Neural cell (in vitro differentiated cells): ENCODE results near the gene HS6ST1. TPM values are rescaled to one million over a fixed set of nuclear protein-coding genes. Genes with fewer than 3 reads are reported as not detected.

Experiments
- H2AFZ ChIP-seq: fragments of 200-600, 300-800 bp; sonication (generic), shearing (Covaris generic); 2 replicates; pipeline ENCODE4 v1.6.0; 2014; ENCODE audit warnings: low read depth, mild to moderate bottlenecking, antibody characterized with exemption, low read length, moderate library complexity
- H3F3A ChIP-seq: fragments of 200-600 bp; shearing (Covaris generic); 2 replicates; pipeline ENCODE4 v1.6.1; 2016; ENCODE audit warnings: mild to moderate bottlenecking, moderate library complexity, mixed read lengths, antibody characterized with exemption, low read length; ENCODE audit not compliant: insufficient read depth, poor library complexity, severe bottlenecking
- H3K27ac ChIP-seq: fragments of 200-600, 300-800 bp; sonication (generic), shearing (Covaris generic); 2 replicates; pipeline ENCODE4 v1.5.1; 2014; ENCODE audit warnings: mild to moderate bottlenecking, low read length, moderate library complexity
- H3K27me3 ChIP-seq: fragments of 300-800, 200-600 bp; sonication (generic), shearing (Covaris generic); 2 replicates; pipeline ENCODE4 v1.6.0; 2014; ENCODE audit warnings: mild to moderate bottlenecking, low read depth, low read length, moderate library complexity; ENCODE audit not compliant: insufficient read depth
- H3K36me3 ChIP-seq: fragments of 300-800, 200-600 bp; sonication (generic), shearing (Covaris generic); 2 replicates; pipeline ENCODE4 v1.5.1; 2014; ENCODE audit warnings: mild to moderate bottlenecking, antibody characterized with exemption, low read length, moderate library complexity; ENCODE audit not compliant: insufficient read depth
- H3K4me2 ChIP-seq: fragments of 300-800, 200-600 bp; sonication (generic), shearing (Covaris generic); 2 replicates; pipeline ENCODE4 v1.6.0; 2014; ENCODE audit warnings: mild to moderate bottlenecking, low read length
- H3K4me3 ChIP-seq: fragments of 300-800, 200-600 bp; sonication (generic), shearing (Covaris generic); 2 replicates; pipeline ENCODE4 v1.5.1; 2014; ENCODE audit warnings: mild to moderate bottlenecking, low read length, moderate library complexity
- H3K79me2 ChIP-seq: fragments of 200-600 bp; shearing (Covaris generic); replicated peaks from 2 replicates; pipeline ENCODE4 v1.6.0; 2014; ENCODE audit warnings: mild to moderate bottlenecking, low read length, moderate library complexity; ENCODE audit not compliant: insufficient read depth
- H3K9ac ChIP-seq: fragments of 300-800, 200-600 bp; sonication (generic), shearing (Covaris generic); 2 replicates; pipeline ENCODE4 v1.6.1; 2016; ENCODE audit warnings: mild to moderate bottlenecking, low read length, mixed read lengths
- H3K9me2 ChIP-seq: fragments of 200-600 bp; shearing (Covaris generic); 2 replicates; pipeline ENCODE4 v1.6.1; 2016; ENCODE audit warnings: mild to moderate bottlenecking, low read length, mixed read lengths; ENCODE audit not compliant: insufficient read depth
- H3K9me3 ChIP-seq: fragments of 200-600, 300-800 bp; sonication (generic), shearing (Covaris generic); 2 replicates; pipeline ENCODE4 v1.6.1; 2016; ENCODE audit warnings: mild to moderate bottlenecking, mixed run types, low read length, moderate library complexity, mixed read lengths
- H4K20me1 ChIP-seq: fragments of 200-600 bp; shearing (Covaris generic); 2 replicates; pipeline ENCODE4 v1.6.1; 2016; ENCODE audit warnings: mild to moderate bottlenecking, mixed run types; ENCODE audit not compliant: insufficient read depth
- CTCF ChIP-seq: fragments of 450-650 bp; IDR thresholded peaks from 2 replicates; pipeline ENCODE4 v1.5.1; 2014; ENCODE audit warnings: antibody characterized with exemption, mild to moderate bottlenecking, moderate library complexity; ENCODE audit not compliant: poor library complexity, severe bottlenecking
- EP300 ChIP-seq: fragments of 450-650 bp; conservative IDR thresholded peaks from 2 replicates; pipeline ENCODE4 v1.6.1; 2014; ENCODE audit warnings: antibody characterized with exemption, mild to moderate bottlenecking, moderate library complexity; ENCODE audit not compliant: poor library complexity, severe bottlenecking
- EZH2 ChIP-seq: fragments of 200-600, 300-800 bp; shearing (Covaris generic), sonication (generic); IDR thresholded peaks from 2 replicates; pipeline ENCODE4 v1.6.1; 2014; ENCODE audit warnings: antibody characterized with exemption, low read length, borderline replicate concordance, mild to moderate bottlenecking; ENCODE audit not compliant: insufficient read depth, poor library complexity, severe bottlenecking
- MXI1 ChIP-seq: fragments of 450-650 bp; conservative IDR thresholded peaks from 2 replicates; pipeline ENCODE4 v1.6.1; 2014; ENCODE audit warnings: antibody characterized with exemption, mild to moderate bottlenecking; ENCODE audit not compliant: poor library complexity, severe bottlenecking
- POLR2AphosphoS5 ChIP-seq: IDR thresholded peaks from 2 replicates; pipeline ENCODE4 v1.6.1; 2012
- RAD21 ChIP-seq: fragments of 450-650 bp; conservative IDR thresholded peaks from 2 replicates; pipeline ENCODE4 v1.6.1; 2014; ENCODE audit warnings: antibody characterized with exemption, mild to moderate bottlenecking, moderate library complexity
- REST ChIP-seq: IDR thresholded peaks from 2 replicates; pipeline ENCODE4 v1.6.1; 2012; ENCODE audit warnings: borderline replicate concordance
- SMC3 ChIP-seq: fragments of 450-650 bp; conservative IDR thresholded peaks from 2 replicates; pipeline ENCODE4 v1.6.1; 2014; ENCODE audit warnings: antibody characterized with exemption, mild to moderate bottlenecking, moderate library complexity; ENCODE audit not compliant: poor library complexity
- TAF1 ChIP-seq: IDR thresholded peaks from 2 replicates; pipeline ENCODE4 v1.6.1; 2012; ENCODE audit warnings: low read depth
- polyA plus RNA-seq: library from polyadenylated mRNA; depleted of rRNA; stranded (reverse); fragments of >200 nt; gene quantifications from 2 replicates; pipeline ENCODE4 v1.2.3, GENCODE V29; 2014

The HS6ST1 gene
- polyA plus RNA-seq, 1 donor from 2014 or later = 44.1 TPM

- no peak overlapping the region for H3K27ac ChIP-seq
- no peak overlapping the region for H3K9ac ChIP-seq
- no peak overlapping the region for H2AFZ ChIP-seq
- H3K9me3 ChIP-seq = no peaks in the 10 kb centered on the region
- no peaks in the 10 kb centered on the region for H3K36me3 ChIP-seq
- H3K9me2 ChIP-seq = no peaks in the 10 kb centered on the region
- H3K27me3 ChIP-seq = no peaks in the 10 kb centered on the region
- H3K79me2 ChIP-seq = no peaks in the 10 kb centered on the region
- no peak overlapping the region for H3K4me3 ChIP-seq
- TF ChIP-seq EP300 = no peak
- no peak for TF ChIP-seq MXI1
- TF ChIP-seq EZH2 = no peak
- TF ChIP-seq RAD21 = no peak
- no peak for TF ChIP-seq POLR2AphosphoS5
- TF ChIP-seq TAF1 = no peak
- TF ChIP-seq CTCF = no peak
- TF ChIP-seq SMC3 = no peak
- no peak for TF ChIP-seq REST
- no peaks in the 10 kb centered on the region for H3F3A ChIP-seq
- H3K4me2 ChIP-seq = no peak overlapping the region
- H4K20me1 ChIP-seq = no peaks in the 10 kb centered on the region
Measured at GRCh38 chr2:128326346-128326745, 7.7 kb upstream of the HS6ST1 start.

- no peaks in the 10 kb centered on the region for H3K9me2 ChIP-seq
- no peak overlapping the region for H3K4me2 ChIP-seq
- H2AFZ ChIP-seq = no peak overlapping the region
- no peak overlapping the region for H3K4me3 ChIP-seq
- H3K9ac ChIP-seq = no peak overlapping the region
- no peaks in the 10 kb centered on the region for H3K27me3 ChIP-seq
- no peaks in the 10 kb centered on the region for H3K36me3 ChIP-seq
- H3F3A ChIP-seq = no peaks in the 10 kb centered on the region
- H4K20me1 ChIP-seq = no peaks in the 10 kb centered on the region
- no peak overlapping the region for H3K27ac ChIP-seq
- no peaks in the 10 kb centered on the region for H3K9me3 ChIP-seq
- H3K79me2 ChIP-seq = no peaks in the 10 kb centered on the region
- TF ChIP-seq CTCF (no peak), EP300 (no peak), REST (no peak), EZH2 (no peak)
Measured at GRCh38 chr2:128325611-128326181, 7.0 kb upstream of the HS6ST1 start.
